Measurements from ENCODE around the gene TAOK2.
A peak's percentile ranks its signal among the peaks of the same experiment; 100 is the strongest.
"Not testable (repeated sequence)": the region's sequence is repeated elsewhere in the genome, so short reads cannot be mapped to it uniquely, and the experiment has no call there.

Gene TAOK2

GRCh38 chr16:30007378-30007895 lies 33.8 kb downstream of the TAOK2 start:
- Mint-ChIP-seq H3K4me1 (ENCODE audit: low read depth in 2 of 2) (peaks cover 17 to 18% of the 10 kb centered on the region in 2 donors), H3K27me3 (peaks cover 29 to 45% of the 10 kb centered on the region in 2 donors), H3K36me3 (ENCODE audit: insufficient read depth) (peaks cover 7% of the 10 kb centered on the region), H3K27ac (no peak overlapping the region), H3K4me3 (no peak overlapping the region), H3K9me3 (no peaks in the 10 kb centered on the region)
- DNase-seq = no peak
- no peak for ATAC-seq (replicated peaks)

- Mint-ChIP-seq H3K27ac (no peak overlapping the region), H3K27me3 (peaks cover 29 to 45% of the 10 kb centered on the region in 2 donors), H3K4me1 (ENCODE audit: low read depth in 2 of 2) (peaks cover 13 to 14% of the 10 kb centered on the region in 2 donors), H3K36me3 (ENCODE audit: insufficient read depth) (peaks cover 7% of the 10 kb centered on the region), H3K9me3 (no peaks in the 10 kb centered on the region), H3K4me3 (peak overlapping the region; percentile 27 to 38)
- DNase-seq = no peak
- no peak for ATAC-seq (replicated peaks)
Measured at GRCh38 chr16:30009085-30009862, 35.6 kb downstream of the TAOK2 start.

GRCh38 chr16:30009990-30010843 lies 36.5 kb downstream of the TAOK2 start:
- ATAC-seq (replicated peaks) = peak; percentile 16
- Mint-ChIP-seq H3K9me3 (no peaks in the 10 kb centered on the region), H3K27ac (no peak overlapping the region), H3K27me3 (peaks cover 29 to 45% of the 10 kb centered on the region in 2 donors), H3K36me3 (ENCODE audit: insufficient read depth) (peaks cover 7% of the 10 kb centered on the region), H3K4me1 (ENCODE audit: low read depth in 2 of 2) (peaks cover 11 to 14% of the 10 kb centered on the region in 2 donors), H3K4me3 (peak overlapping the region; percentile 77 to 85)
- no peak for DNase-seq

- Mint-ChIP-seq H3K4me1 (ENCODE audit: low read depth in 2 of 2) (peaks cover 11 to 14% of the 10 kb centered on the region in 2 donors), H3K36me3 (ENCODE audit: insufficient read depth) (peaks cover 4% of the 10 kb centered on the region), H3K27ac (no peak within 1 kb of the TSS), H3K9me3 (no peaks in the 10 kb centered on the region), H3K27me3 (peaks cover 29 to 45% of the 10 kb centered on the region in 2 donors), H3K4me3 (peak within 1 kb of the TSS; percentile 77 to 85)
- ATAC-seq (replicated peaks) = peak; percentile 79
- no peak for DNase-seq
Measured at GRCh38 chr16:30010844-30011713, 37.4 kb downstream of the TAOK2 start, which contains the start of gene DOC2A. DOC2A (minus strand) TSS chr16:30011027; CDS start chr16:30010222, 805 bp downstream.

- Mint-ChIP-seq H3K27me3 (peaks cover 29 to 51% of the 10 kb centered on the region in 2 donors), H3K9me3 (no peaks in the 10 kb centered on the region), H3K4me1 (ENCODE audit: low read depth in 2 of 2) (peaks cover 11 to 14% of the 10 kb centered on the region in 2 donors), H3K4me3 (peak overlapping the region; percentile 77 to 85), H3K27ac (no peak overlapping the region), H3K36me3 (ENCODE audit: insufficient read depth) (peaks cover 4% of the 10 kb centered on the region)
- ATAC-seq (replicated peaks) (no peak), DNase-seq (no peak)
Measured at GRCh38 chr16:30011714-30012504, 38.2 kb downstream of the TAOK2 start.

- not testable (repeated sequence) for H3K36me3 Mint-ChIP-seq (ENCODE audit: insufficient read depth)
- H3K27me3 Mint-ChIP-seq = peaks cover 29 to 50% of the 10 kb centered on the region in 2 donors
Measured at GRCh38 chr16:30012598-30012997, 38.9 kb downstream of the TAOK2 start.

GRCh38 chr16:30015450-30015849 lies 41.8 kb downstream of the TAOK2 start:
- H3K9me3 Mint-ChIP-seq; H3K4me3 Mint-ChIP-seq; H3K36me3 Mint-ChIP-seq (ENCODE audit: insufficient read depth); H3K27ac Mint-ChIP-seq; DNase-seq; H3K4me1 Mint-ChIP-seq (ENCODE audit: low read depth in 2 of 2); ATAC-seq (replicated peaks): not testable (repeated sequence)
- peaks cover 11 to 22% of the 10 kb centered on the region in 2 donors for H3K27me3 Mint-ChIP-seq

More at GRCh38 chr16:30012598-30012997, 38.9 kb downstream of the TAOK2 start:
- not testable (repeated sequence) for DNase-seq; ATAC-seq (replicated peaks); H3K4me3 Mint-ChIP-seq; H3K9me3 Mint-ChIP-seq; H3K27ac Mint-ChIP-seq
- peaks cover 11 to 14% of the 10 kb centered on the region in 2 donors for H3K4me1 Mint-ChIP-seq (ENCODE audit: low read depth in 2 of 2)

GRCh38 chr16:30016555-30017276 lies 43.0 kb downstream of the TAOK2 start:
- Mint-ChIP-seq H3K27ac (no peak overlapping the region), H3K27me3 (peaks cover 6 to 13% of the 10 kb centered on the region in 2 donors), H3K9me3 (no peaks in the 10 kb centered on the region), H3K4me1 (ENCODE audit: low read depth in 2 of 2) (peaks cover 14 to 15% of the 10 kb centered on the region in 2 donors), H3K36me3 (ENCODE audit: insufficient read depth) (no peaks in the 10 kb centered on the region), H3K4me3 (no peak overlapping the region)
- no peak for ATAC-seq (replicated peaks)
- DNase-seq = no peak

GRCh38 chr16:30017277-30017656 lies 43.6 kb downstream of the TAOK2 start:
- no peaks in the 10 kb centered on the region for H3K36me3 Mint-ChIP-seq (ENCODE audit: insufficient read depth)
- ATAC-seq (replicated peaks) (no peak), DNase-seq (no peak)
- peaks cover under 1 to 8% of the 10 kb centered on the region in 2 donors for H3K27me3 Mint-ChIP-seq
- no peaks in the 10 kb centered on the region for H3K9me3 Mint-ChIP-seq
- H3K27ac Mint-ChIP-seq = no peak overlapping the region
- peaks cover 9 to 11% of the 10 kb centered on the region in 2 donors for H3K4me1 Mint-ChIP-seq (ENCODE audit: low read depth in 2 of 2)
- H3K4me3 Mint-ChIP-seq = no peak overlapping the region

GRCh38 chr16:30017937-30018336 lies 44.3 kb downstream of the TAOK2 start:
- not testable (repeated sequence) for H3K9me3 Mint-ChIP-seq; H3K4me3 Mint-ChIP-seq; ATAC-seq (replicated peaks); DNase-seq; H3K27ac Mint-ChIP-seq; H3K27me3 Mint-ChIP-seq; H3K36me3 Mint-ChIP-seq (ENCODE audit: insufficient read depth)
- H3K4me1 Mint-ChIP-seq (ENCODE audit: low read depth in 2 of 2) = peaks cover 9 to 11% of the 10 kb centered on the region in 2 donors

GRCh38 chr16:30018731-30019158 lies 45.1 kb downstream of the TAOK2 start:
- Mint-ChIP-seq H3K4me1 (ENCODE audit: low read depth in 2 of 2) (peaks cover 9 to 11% of the 10 kb centered on the region in 2 donors), H3K9me3 (no peaks in the 10 kb centered on the region), H3K4me3 (no peak overlapping the region), H3K27me3 (peaks cover 0 to 8% of the 10 kb centered on the region in 2 donors), H3K27ac (no peak overlapping the region), H3K36me3 (ENCODE audit: insufficient read depth) (no peaks in the 10 kb centered on the region)
- DNase-seq (no peak), ATAC-seq (replicated peaks) (no peak)
